Left lobe of liver (tissue), 2 donors: Measurements from ENCODE around the gene SRGAP3. TPM values are rescaled to one million over a fixed set of nuclear protein-coding genes. Genes with fewer than 3 reads are reported as not detected.

Source experiments
- ATAC-seq: fragments of 200-7000 bp; cut with Tn5 transposase; one replicate; pipeline ENCODE4 v1.9.1; 2020; ENCODE audit warnings: mild to moderate bottlenecking, moderate library complexity
- DNase-seq: peaks from one replicate; pipeline ENCODE4 v3.0.0-alpha.2; 2020; ENCODE audit warnings: low spot score
- total RNA-seq: library from RNA; stranded (reverse); gene quantifications from one replicate; pipeline ENCODE4 v1.2.1, GENCODE V29; 2021
- donor health status: DM: no; HTN: no; CAD: no; lungs with moderate emphysema.
- donor health status: DM: no; HTN: yes; CAD: no.

SRGAP3 gene
- total RNA-seq, 1 donor from 2014 or later = 2.8 TPM

DNA sequence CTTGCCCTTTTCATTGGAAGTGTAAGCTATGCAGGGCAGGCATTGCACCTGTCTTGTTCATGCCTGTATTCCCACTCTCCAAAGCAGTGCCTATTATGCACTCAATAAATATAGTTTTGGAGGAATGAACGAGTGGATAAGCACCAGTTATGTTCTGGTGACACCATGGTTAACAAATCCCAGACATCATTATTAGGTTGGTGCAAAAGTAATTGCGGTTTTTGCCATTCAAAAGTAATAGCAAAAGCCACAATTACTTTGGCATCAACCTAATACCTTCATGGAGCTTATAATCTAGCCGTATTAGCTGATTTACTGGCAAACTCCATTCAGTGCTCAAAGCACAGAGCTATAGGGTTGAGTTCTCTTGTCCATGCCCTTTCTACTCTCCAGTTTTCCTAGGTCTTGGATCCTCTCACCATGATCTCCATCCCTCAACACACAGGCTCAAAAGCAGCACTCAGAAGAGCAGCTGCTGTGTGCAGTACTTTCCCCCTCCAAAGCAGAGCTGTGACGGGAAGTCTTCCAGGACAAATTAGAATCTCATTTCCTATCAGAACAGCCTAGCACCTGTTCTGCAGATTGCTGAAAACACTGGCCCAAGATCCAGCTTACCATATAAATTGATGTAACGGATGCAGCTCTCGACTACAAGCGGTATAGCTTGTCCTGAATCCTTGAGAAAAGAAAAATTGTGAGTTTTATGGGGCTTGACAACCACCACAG lies 223.0 kb downstream of the SRGAP3 start:
- DNase-seq = no peak
- no peak for ATAC-seq

DNA sequence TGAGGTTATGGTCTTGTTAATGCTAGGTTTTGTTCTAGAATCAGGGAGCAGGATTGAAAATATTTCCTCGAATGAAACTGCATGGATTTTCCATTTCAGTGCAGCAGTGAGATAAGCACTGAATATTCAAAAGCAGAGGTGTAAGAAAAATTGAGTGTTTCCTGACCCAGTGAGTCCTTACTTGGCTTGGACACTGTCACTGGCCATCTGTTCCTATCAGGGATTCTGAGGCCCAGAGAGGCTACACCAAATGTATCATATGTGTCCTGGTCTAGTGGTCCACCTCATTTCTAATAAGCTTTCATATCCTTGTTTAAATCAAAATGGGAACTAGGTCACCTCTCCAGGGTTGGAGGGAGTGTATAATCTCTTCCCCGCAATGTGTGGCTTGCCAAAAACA lies 225.1 kb downstream of the SRGAP3 start:
- DNase-seq = no peak
- no peak for ATAC-seq

DNA sequence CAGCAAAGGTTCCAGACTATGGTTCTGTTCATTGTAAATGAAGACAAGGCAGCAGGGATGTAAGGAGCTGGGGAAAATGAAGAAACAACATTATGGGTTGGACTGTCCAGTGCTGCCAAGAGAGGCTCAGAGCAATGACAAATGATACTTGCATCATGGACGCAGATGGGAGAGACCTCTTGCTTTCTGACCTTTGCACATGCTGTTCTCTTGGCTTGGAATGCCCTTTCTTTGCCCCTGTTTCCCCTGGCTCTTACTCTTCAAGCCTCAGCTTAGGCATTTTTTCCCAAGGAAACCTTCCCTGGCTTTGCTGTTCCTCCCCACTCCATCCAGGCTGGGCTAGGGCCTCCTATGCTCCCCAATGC lies 226.2 kb downstream of the SRGAP3 start:
- DNase-seq = no peak

GRCh38 chr3:9022305-9023225 lies 226.9 kb downstream of the SRGAP3 start:
- DNase-seq = no peak
- ATAC-seq = no peak

More for the DNA sequence above, 226.2 kb downstream of the SRGAP3 start:
- ATAC-seq = no peak

- DNase-seq = no peak
- no peak for ATAC-seq
These were observed 228.0 kb downstream of the SRGAP3 start for GRCh38 chr3:9021271-9022009.

GRCh38 chr3:9020426-9020825 lies 229.0 kb downstream of the SRGAP3 start:
- no peak for ATAC-seq
- DNase-seq = no peak

DNA sequence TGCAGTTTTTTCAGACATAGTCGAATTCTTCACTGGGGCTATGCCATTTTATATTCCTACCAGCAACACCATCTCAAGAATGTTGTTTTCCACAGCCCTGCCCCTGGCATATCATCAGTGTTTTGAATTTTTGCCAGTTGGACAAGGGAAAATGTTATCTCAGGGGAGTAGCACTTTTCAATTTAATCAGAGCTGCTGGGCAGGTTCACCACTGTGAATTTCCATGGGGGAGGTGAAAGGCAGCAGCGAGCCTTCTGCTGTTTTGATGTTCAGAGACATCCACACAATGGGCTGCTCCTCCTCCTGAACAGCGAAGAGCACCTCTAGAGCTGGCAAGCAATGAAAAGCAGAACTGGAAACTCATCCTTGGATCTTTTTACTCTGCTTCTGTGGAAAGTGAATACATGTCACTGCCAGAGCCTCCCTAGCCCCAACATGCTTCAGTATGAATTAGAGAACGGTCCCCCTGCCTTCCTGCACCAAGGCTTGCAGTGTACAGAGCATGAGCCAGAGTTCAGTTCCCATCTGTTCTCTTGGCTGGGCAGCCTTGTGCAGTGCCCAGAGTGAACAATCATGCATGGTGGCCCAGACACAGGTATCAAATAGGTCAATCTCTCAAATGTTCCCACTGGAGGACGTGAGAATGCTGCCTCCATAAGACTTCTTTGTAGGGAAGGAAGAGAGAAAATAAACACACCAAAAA lies 230.0 kb downstream of the SRGAP3 start:
- ATAC-seq = no peak
- DNase-seq = no peak

DNA sequence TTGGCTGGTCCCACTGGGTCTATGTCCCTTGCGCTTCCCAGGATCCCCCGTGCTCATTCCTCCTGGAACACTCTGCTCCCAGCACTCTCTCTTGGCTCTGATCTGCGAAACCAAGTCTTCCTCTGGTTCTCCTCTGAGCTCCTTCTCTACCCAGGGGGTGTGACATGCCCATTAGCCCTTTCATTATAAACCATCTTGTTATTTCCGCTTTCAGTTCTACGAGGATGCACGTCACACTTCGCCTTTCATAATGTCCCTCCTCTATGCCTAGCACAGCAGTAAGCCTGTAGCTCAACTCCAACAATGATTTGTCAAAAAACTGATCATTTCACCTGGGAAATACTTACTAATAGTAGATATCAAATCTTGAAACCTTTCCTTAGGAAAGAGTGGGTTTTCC lies 234.2 kb downstream of the SRGAP3 start:
- DNase-seq (no peak), ATAC-seq (no peak)

DNA sequence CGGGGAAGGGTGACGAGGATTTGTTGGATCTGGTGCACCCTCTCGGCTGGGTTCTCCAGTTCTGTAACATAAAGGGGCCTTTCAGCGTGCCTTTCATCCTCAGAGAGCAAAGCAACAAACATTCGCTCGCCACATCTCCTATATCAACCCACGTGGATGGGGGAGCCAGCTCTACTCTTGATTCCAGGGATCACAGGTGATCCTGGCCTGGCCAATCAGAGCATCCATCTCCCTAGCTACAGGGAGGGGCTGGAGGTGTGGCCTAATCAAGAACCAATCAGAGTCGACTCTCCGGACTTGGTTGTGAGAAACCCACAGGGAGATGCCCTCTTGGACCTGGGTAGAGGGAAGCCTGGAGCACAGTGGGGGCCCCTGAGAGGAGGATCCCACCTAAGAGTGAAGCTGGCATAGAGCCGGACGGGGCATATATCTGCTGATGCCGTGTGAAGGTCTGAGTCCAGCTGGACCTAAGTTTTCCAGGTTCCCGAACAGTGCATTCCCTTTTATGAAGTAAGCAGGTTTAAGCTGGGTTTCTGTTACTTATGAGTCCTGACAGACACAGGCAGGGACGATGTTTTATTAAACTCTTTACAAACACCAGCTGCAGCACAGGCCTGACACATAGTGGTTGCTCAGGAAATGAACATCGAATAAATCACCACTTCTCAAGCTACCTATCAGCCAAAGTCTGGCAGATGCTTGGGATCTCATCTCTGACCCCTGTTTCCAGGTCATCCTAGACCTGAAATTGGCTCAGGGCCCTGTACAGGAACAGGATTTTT lies 235.5 kb downstream of the SRGAP3 start:
- ATAC-seq = no peak
- no peak for DNase-seq

DNA sequence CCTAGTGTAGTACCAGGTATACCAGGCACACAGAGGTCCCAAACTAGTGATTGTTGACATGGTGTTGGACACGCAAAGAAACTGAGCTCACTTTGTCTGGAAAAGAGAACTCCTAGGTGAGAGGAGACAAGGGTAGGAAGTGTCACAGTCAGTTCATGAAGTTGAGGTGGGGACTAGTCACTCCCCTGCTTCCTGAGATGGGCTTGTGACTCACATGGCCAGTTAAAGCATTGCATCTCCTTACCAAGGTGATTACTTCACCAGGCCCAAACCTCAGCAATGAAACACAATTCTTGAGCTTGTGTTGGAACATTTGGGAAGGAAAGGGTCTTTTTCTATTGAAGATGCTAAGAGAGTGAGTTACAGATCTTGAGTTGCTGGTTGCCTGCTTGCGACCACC lies 236.9 kb downstream of the SRGAP3 start:
- ATAC-seq (no peak), DNase-seq (no peak)

- no peak for ATAC-seq
- DNase-seq = no peak
These were observed 239.4 kb downstream of the SRGAP3 start for GRCh38 chr3:9009976-9010545.

DNA sequence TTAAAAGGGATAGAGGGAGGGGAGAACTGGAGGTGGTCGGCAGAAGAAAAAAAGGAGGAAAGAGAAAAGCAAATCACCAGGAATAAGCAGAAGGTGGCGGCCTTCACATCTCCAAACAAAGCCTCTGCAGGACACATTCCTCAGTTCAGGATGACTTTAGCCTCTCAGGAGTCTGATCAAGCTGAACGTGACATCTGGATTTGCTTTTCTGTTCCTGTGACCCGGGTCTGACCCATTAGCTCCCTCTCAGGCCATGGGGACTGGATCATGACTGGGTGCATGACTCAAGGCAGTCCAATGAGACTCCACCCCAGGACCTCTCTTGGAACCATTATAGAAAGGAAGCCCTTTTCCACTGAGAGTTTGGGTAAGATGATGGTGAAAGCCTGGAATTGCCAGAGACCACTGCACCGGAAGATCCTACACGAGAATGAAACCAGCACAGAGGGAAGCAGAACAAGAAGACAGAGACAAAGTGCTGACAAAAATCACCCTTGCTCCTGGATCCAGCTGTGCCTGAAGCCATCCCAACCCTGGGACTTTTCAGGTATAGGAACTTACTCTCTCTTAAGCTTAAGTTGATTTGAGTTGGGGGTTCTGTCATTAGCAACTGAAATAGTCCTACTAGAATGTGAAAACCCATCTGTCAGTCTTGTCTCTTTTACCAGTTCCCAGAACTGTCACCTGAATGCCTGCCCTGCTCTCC lies 240.7 kb downstream of the SRGAP3 start:
- ATAC-seq (no peak), DNase-seq (no peak)

GRCh38 chr3:9007928-9008327 lies 241.5 kb downstream of the SRGAP3 start:
- no peak for DNase-seq
- no peak for ATAC-seq

DNA sequence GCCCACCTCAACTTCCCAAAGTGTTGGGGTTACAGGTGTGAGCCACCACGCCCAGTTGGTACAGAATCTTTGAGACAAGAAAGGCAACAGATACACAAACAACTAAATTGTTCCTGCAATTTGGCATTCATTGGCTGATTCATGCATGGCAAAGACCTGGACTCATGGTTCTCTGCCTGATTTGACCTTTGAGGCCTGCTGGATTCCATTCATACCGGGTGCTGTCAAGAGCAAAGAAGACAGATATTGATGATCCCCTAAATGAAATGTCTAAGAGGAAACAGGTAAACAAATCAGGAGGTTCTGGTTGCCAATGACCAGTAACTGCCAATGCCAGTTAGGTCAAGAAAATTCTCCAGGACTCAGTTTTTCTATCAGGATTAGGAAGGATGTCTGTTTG lies 242.2 kb downstream of the SRGAP3 start:
- no peak for ATAC-seq

DNA sequence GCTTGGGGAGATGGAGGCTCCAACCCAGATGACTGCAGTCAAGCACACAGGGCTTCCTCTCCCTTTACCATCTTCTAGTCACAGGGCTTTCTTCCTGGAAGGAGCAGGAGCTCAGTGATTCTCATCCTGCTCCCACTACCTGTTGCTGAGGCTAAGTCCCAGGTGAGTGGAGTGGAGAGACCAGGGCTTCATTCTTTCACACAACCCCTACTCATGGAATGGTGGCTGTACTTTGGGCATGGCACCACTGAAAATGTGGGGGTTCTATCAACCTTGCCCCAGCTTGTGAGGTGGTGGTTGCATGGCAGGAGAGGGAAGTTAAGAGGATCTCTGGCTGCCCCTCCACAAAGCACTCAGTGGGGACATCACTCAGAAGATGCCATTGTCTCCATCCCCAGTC lies 249.4 kb downstream of the SRGAP3 start:
- ATAC-seq (no peak), DNase-seq (no peak)

More for the DNA sequence above, 242.2 kb downstream of the SRGAP3 start:
- DNase-seq = no peak

- ATAC-seq = no peak
- no peak for DNase-seq
These were observed 252.3 kb downstream of the SRGAP3 start for GRCh38 chr3:8997151-8997550.

GRCh38 chr3:8996681-8997121 lies 252.7 kb downstream of the SRGAP3 start:
- DNase-seq = no peak
- peak; percentile 51 for ATAC-seq

- no peak for ATAC-seq
- DNase-seq = no peak
These were observed 253.2 kb downstream of the SRGAP3 start for GRCh38 chr3:8996216-8996615.

DNA sequence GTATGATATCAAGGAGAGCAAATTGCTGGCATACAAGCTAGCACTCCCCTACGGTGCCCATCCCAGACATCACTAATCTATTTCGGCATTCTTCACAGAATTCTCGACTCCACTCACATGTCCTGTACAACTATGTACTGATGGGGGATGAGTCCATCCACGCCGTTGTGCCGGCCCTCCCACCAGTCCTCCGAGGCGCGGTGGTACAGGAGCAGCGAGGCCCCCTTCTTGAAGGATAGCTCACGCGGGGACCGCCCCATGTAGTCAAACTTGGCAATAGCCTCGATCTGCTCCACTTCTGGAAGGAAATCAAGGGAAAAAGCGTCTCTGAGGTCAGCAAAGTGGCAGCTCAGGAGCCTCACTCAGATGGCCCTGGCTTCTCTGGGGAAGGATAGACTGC lies 255.2 kb downstream of the SRGAP3 start:
- ATAC-seq = no peak

More for the DNA sequence above, 255.2 kb downstream of the SRGAP3 start:
- no peak for DNase-seq
